Measurements from ENCODE around the gene LGALS3. TPM values are rescaled to one million over a fixed set of nuclear protein-coding genes. Genes with fewer than 3 reads are reported as not detected.
A peak's percentile ranks its signal among the peaks of the same experiment; 100 is the strongest.

LGALS3 gene
- total RNA-seq, 4 donors from 2014 or later = 234 to 565 (median 415) TPM

GRCh38 chr14:55103971-55104954, 24.8 kb upstream of the LGALS3 start:
- DNase-seq = no peak
- no peak overlapping the region for H3K4me3 ChIP-seq
- intact Hi-C loops (cut with DNase I) = no loop called here
- no peak for TF ChIP-seq CTCF (IDR thresholded peaks at IDR 0.05)
- no peak for TF ChIP-seq POLR2A (IDR thresholded peaks at IDR 0.05)
- 95 to 98% methylated on average over 6 of the region's 6 CpGs for WGBS, 2 donors
- no peaks in the 10 kb centered on the region for H3K9me3 ChIP-seq
- no peaks in the 10 kb centered on the region for H3K36me3 ChIP-seq
- H3K27me3 ChIP-seq = no peaks in the 10 kb centered on the region
- H3K4me1 ChIP-seq = peaks cover 49 to 100% (median 76%) of the 10 kb centered on the region in 3 donors
- H3K27ac ChIP-seq = peak overlapping the region; percentile 95 to 99 (median 97)

- no peak for DNase-seq
- 72 to 93% methylated on average over 7 of the region's 7 CpGs for WGBS, 2 donors
- intact Hi-C loops (cut with DNase I) = no loop called here
- TF ChIP-seq CTCF (IDR thresholded peaks at IDR 0.05) = no peak
- no peak overlapping the region for H3K4me3 ChIP-seq
- H3K36me3 ChIP-seq = no peaks in the 10 kb centered on the region
- H3K27ac ChIP-seq = peak overlapping the region; percentile 95 to 99 (median 97)
- H3K27me3 ChIP-seq = no peaks in the 10 kb centered on the region
- peaks cover 45 to 86% (median 61%) of the 10 kb centered on the region in 3 donors for H3K4me1 ChIP-seq
- H3K9me3 ChIP-seq = no peaks in the 10 kb centered on the region
Measured at GRCh38 chr14:55105991-55106390, 23.1 kb upstream of the LGALS3 start.

DNA sequence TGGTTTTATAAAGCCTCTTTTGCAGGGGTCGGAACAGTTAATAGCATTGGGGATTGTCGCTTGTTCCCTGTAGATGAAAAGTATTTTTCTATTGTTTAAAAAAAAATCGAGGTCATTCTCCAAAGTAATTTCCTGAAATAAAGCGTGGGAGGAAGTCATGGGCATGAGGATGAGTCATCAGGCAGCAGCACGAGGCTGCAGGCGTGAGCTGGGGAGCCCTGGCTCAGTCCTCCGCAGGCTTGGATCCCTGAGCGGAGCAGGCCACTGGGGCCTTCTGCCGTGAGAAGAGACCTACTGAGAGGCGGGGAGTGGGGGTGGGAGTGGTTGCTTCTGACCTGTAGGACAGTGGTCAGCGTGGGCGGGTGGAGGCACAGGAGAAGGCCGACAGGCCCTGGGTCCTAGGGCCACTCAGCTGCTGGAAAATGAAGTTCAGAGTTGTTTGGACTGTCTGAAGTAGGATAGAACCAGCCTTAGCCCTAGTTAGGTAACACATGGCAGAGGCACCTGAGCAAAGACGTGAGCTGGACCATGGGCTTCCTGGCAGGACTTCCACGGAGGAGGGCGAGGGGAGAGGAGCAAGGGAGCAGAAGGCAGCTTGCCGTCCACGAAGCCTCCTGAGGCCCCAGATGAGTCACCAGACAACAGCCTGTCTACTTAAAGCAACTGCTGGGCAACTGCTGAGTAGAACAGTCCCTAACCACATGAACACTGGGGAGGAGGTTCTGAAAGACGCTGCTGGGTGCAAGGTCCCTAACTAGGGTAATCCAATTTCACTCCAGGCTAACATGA, 21.1 kb upstream of the LGALS3 start:
- TF ChIP-seq CTCF (IDR thresholded peaks at IDR 0.05) (no peak), POLR2A (IDR thresholded peaks at IDR 0.05) (peak in 1 of 4 donors; percentile 53)
- Histone ChIP-seq H3K27ac (peak overlapping the region; percentile 94 to 99 (median 96)), H3K4me1 (peaks cover 30 to 72% (median 41%) of the 10 kb centered on the region in 3 donors), H3K27me3 (no peaks in the 10 kb centered on the region), H3K4me3 (peak overlapping the region in 1 of 4 donors; percentile 22), H3K9me3 (no peaks in the 10 kb centered on the region), H3K36me3 (no peaks in the 10 kb centered on the region)
- WGBS, 2 donors = 4 to 13% methylated on average over 11 to 17 of the region's 19 CpGs
- intact Hi-C loops (cut with DNase I) = no loop called here
- DNase-seq = peak; percentile 26

DNA sequence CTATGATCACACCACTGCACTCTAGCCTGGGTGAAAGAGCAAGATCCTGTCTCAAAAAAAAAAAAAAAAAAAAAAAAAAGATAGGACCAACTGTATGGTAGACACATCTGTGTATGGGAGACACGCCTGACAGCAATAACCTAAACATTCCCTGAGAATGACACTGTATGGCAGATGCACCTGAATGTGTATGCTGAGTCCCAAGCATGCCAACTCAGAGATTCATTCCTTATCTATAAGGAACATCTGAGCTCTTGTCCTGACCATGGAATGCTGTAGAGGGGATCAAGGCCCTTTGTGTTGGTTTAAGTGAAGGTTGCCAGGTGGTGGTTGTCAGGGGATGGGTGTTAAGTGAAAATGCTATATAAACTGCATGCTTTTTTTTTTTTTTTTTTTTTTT, 19.2 kb upstream of the LGALS3 start:
- Histone ChIP-seq H3K36me3 (no peaks in the 10 kb centered on the region), H3K9me3 (no peaks in the 10 kb centered on the region), H3K4me1 (peaks cover 13 to 53% (median 23%) of the 10 kb centered on the region in 3 donors), H3K4me3 (no peak overlapping the region), H3K27me3 (no peaks in the 10 kb centered on the region), H3K27ac (peak overlapping the region in 1 of 4 donors; percentile 95)
- intact Hi-C loops (cut with DNase I) = no loop called here
- no peak for TF ChIP-seq CTCF (IDR thresholded peaks at IDR 0.05)
- TF ChIP-seq POLR2A (IDR thresholded peaks at IDR 0.05) = no peak
- WGBS, 2 donors = 90 to 94% methylated on average over 1 of the region's 1 CpG
- no peak for DNase-seq

Data from esophagus squamous epithelium (tissue), 5 donors.